PC-3 (cell line): ENCODE measurements around the gene CEACAM19. TPM values are rescaled to one million over a fixed set of nuclear protein-coding genes. Genes with fewer than 3 reads are reported as not detected.

Experiments used
- ATAC-seq: fragments of 200-7000 bp; cut with Tn5 transposase; 2 replicates; pipeline ENCODE4 v1.9.1; 2020; ENCODE audit warnings: mild to moderate bottlenecking, moderate library complexity
- BruUV-seq: library from RNA; stranded (reverse); fragments of 400-500 nt; replicated peaks from 2 replicates; lab custom pipeline; 2021; lab: Mats Ljungman, UMichigan
- CTCF ChIA-PET: fragments of 300-600 bp; sonication (Branson Sonifier 250); formaldehyde crosslinking; loops from one replicate; lab custom pipeline; 2022; ENCODE audit warnings: antibody characterized with exemption; lab: Charles Lee
- POLR2A ChIA-PET: fragments of 300-600 bp; sonication (Branson Sonifier 250); formaldehyde crosslinking; loops from one replicate; lab custom pipeline; 2022; ENCODE audit warnings: antibody characterized with exemption; ENCODE audit not compliant: unreplicated experiment; lab: Charles Lee
- DNase-seq: peaks from one replicate; pipeline ENCODE4 v3.0.0-alpha.2; 2015
- H2AFZ ChIP-seq: fragments of 300-600 bp; sonication (generic); 2 replicates; pipeline ENCODE4 v1.6.0; 2016; ENCODE audit warnings: antibody characterized with exemption, low read length
- H3F3A ChIP-seq: fragments of 300-600 bp; sonication (generic); one replicate; pipeline ENCODE4 v1.6.0; 2017; ENCODE audit warnings: antibody characterized with exemption, low read length, control low read depth, mild to moderate bottlenecking; ENCODE audit not compliant: unreplicated experiment
- H3K27ac ChIP-seq: fragments of 300-600 bp; sonication (generic); 2 replicates; pipeline ENCODE4 v1.5.1; 2016; ENCODE audit warnings: mild to moderate bottlenecking, low read length
- H3K27me3 ChIP-seq: fragments of 300-600 bp; sonication (generic); 2 replicates; pipeline ENCODE4 v1.6.1; 2016; ENCODE audit warnings: low read length, mixed read lengths
- H3K36me3 ChIP-seq: fragments of 300-600 bp; sonication (generic); 2 replicates; pipeline ENCODE4 v1.6.1; 2016; ENCODE audit warnings: low read depth, mixed run types, low read length, mixed read lengths
- H3K4me1 ChIP-seq: fragments of 300-600 bp; sonication (generic); 2 replicates; pipeline ENCODE4 v1.5.1; 2016; ENCODE audit warnings: low read length; ENCODE audit not compliant: insufficient read depth
- H3K4me2 ChIP-seq: fragments of 300-600 bp; sonication (generic); 2 replicates; pipeline ENCODE4 v1.6.0; 2016; ENCODE audit warnings: low read length
- H3K4me3 ChIP-seq: fragments of 300-600 bp; sonication (generic); 2 replicates; pipeline ENCODE4 v1.5.1; 2016; ENCODE audit warnings: mild to moderate bottlenecking, low read length, mixed read lengths
- H3K79me2 ChIP-seq: fragments of 300-600 bp; sonication (generic); 2 replicates; pipeline ENCODE4 v1.6.1; 2017; ENCODE audit warnings: low read length, mixed read lengths
- H3K9ac ChIP-seq: fragments of 300-600 bp; sonication (generic); 2 replicates; pipeline ENCODE4 v1.6.0; 2016; ENCODE audit warnings: mild to moderate bottlenecking, low read length
- H3K9me2 ChIP-seq: fragments of 300-600 bp; sonication (generic); replicated peaks from 2 replicates; pipeline ENCODE4 v1.6.1; 2016; ENCODE audit warnings: mixed run types, low read length, mixed read lengths
- H3K9me3 ChIP-seq: fragments of 300-600 bp; sonication (generic); 2 replicates; pipeline ENCODE4 v1.6.1; 2016; ENCODE audit warnings: low read length, mixed read lengths
- H4K20me1 ChIP-seq: fragments of 300-600 bp; sonication (generic); 2 replicates; pipeline ENCODE4 v1.6.1; 2016; ENCODE audit warnings: low read length, mixed read lengths
- EZH2 ChIP-seq: fragments of 300-600 bp; sonication (generic); IDR thresholded peaks from one replicate; pipeline ENCODE4 v1.6.1; 2017; ENCODE audit warnings: antibody characterized with exemption, mild to moderate bottlenecking, low read length; ENCODE audit not compliant: unreplicated experiment
- EZH2phosphoT487 ChIP-seq: fragments of 300-600 bp; sonication (generic); IDR thresholded peaks from 2 replicates; pipeline ENCODE4 v1.6.1; 2018; ENCODE audit warnings: mild to moderate bottlenecking, antibody characterized with exemption, low read length, borderline replicate concordance
- intact Hi-C: fragments of 100-400 bp; cut with micrococcal nuclease; formaldehyde crosslinking; loops from 2 replicates; pipeline ENCODE4 v1.9.0; 2023
- total RNA-seq: library from RNA; depleted of rRNA; stranded (reverse); fragments of >200 nt; gene quantifications from 2 replicates; pipeline ENCODE4 v1.2.3, GENCODE V29; 2014
- TF ChIP-seq, protein P1 (sequence below): fragments of 300-600 bp; sonication (generic); conservative IDR thresholded peaks from 2 replicates; pipeline ENCODE4 v1.5.1; 2017; ENCODE audit warnings: antibody characterized with exemption, low read depth, mild to moderate bottlenecking, low read length

CEACAM19 gene
- total RNA-seq, 1 experiment from 2014 or later, result 4.3 TPM

GRCh38 chr19:44657211-44657921 is 13.9 kb upstream of the CEACAM19 start:
- no peak overlapping the region for H3K4me3 ChIP-seq
- TF ChIP-seq, protein P1, sequence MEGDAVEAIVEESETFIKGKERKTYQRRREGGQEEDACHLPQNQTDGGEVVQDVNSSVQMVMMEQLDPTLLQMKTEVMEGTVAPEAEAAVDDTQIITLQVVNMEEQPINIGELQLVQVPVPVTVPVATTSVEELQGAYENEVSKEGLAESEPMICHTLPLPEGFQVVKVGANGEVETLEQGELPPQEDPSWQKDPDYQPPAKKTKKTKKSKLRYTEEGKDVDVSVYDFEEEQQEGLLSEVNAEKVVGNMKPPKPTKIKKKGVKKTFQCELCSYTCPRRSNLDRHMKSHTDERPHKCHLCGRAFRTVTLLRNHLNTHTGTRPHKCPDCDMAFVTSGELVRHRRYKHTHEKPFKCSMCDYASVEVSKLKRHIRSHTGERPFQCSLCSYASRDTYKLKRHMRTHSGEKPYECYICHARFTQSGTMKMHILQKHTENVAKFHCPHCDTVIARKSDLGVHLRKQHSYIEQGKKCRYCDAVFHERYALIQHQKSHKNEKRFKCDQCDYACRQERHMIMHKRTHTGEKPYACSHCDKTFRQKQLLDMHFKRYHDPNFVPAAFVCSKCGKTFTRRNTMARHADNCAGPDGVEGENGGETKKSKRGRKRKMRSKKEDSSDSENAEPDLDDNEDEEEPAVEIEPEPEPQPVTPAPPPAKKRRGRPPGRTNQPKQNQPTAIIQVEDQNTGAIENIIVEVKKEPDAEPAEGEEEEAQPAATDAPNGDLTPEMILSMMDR, result peak; percentile 72
- TF ChIP-seq EZH2, result no peak
- TF ChIP-seq EZH2phosphoT487, result no peak
- POLR2A ChIA-PET, result no interaction called here
- no peak overlapping the region for H3K4me2 ChIP-seq
- no peaks in the 10 kb centered on the region for H3F3A ChIP-seq
- no peaks in the 10 kb centered on the region for H3K79me2 ChIP-seq
- CTCF ChIA-PET, result interaction anchor here (1.0 kb wide), 4 partner anchors 21 to 113 kb away, joined by 3 to 4 read pairs (median 4); no protein-coding TSS in a partner anchor
- H3K4me1 ChIP-seq, result 0 out of 2 replicates have a peak, but pooled peaks cover 3% of the 10 kb centered on the region
- H3K9me2 ChIP-seq, result no peaks in the 10 kb centered on the region
- H2AFZ ChIP-seq, result no peak overlapping the region
- DNase-seq (peak; percentile 54), ATAC-seq (peak; percentile 45)
- no peak overlapping the region for H3K27ac ChIP-seq
- BruUV-seq, result no TSS peak
- no peaks in the 10 kb centered on the region for H3K27me3 ChIP-seq
- peaks cover 64% of the 10 kb centered on the region for H3K36me3 ChIP-seq
- intact Hi-C loops, result loop anchor here (1.0 kb wide), 1 partner anchor 69 kb away; no protein-coding TSS in a partner anchor
- no peaks in the 10 kb centered on the region for H4K20me1 ChIP-seq
- no peak overlapping the region for H3K9ac ChIP-seq
- H3K9me3 ChIP-seq, result no peaks in the 10 kb centered on the region

DNA sequence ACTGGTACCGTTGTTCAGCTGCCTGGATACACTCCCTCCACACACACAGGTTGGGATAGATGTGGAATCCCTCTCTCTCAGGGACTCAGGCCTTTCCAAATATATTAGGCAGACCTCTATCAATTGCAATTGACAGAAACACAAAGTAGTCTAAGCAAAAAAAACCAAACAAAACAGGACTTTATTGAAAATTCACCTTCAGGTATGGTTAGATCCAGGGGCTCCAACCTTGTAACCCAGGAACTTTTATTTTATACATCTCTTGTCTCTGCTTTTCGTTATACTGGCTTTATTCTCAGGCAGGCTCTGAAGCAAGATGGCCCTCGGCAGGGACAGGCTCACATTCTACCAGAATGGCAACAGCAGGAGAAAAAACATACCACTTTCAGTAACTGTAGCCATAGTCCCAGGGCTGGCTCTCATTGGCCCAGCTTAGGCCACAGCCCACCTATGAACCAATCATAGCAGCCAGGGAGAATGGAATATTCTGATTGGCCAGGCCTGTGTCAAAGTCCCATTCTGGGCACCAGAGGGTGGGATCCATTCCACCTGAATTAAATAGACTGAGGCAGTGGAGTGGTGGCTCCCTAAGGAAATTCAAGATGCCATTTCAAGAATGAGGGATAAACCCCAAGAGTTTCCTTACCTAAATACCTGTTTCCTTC is 13.1 kb upstream of the CEACAM19 start:
- Histone ChIP-seq H3K4me2 (no peak overlapping the region), H3K4me3 (no peak overlapping the region), H3F3A (no peaks in the 10 kb centered on the region), H4K20me1 (no peaks in the 10 kb centered on the region), H3K4me1 (0 out of 2 replicates have a peak, but pooled peaks cover 3% of the 10 kb centered on the region), H3K27ac (no peak overlapping the region), H3K36me3 (peaks cover 65% of the 10 kb centered on the region), H3K79me2 (no peaks in the 10 kb centered on the region), H3K27me3 (no peaks in the 10 kb centered on the region), H3K9me2 (no peaks in the 10 kb centered on the region), H3K9ac (no peak overlapping the region), H3K9me3 (no peaks in the 10 kb centered on the region), H2AFZ (no peak overlapping the region)
- no TSS peak for BruUV-seq
- CTCF ChIA-PET, result no interaction called here
- intact Hi-C loops, result no loop called here
- DNase-seq (no peak), ATAC-seq (no peak)
- no peak for TF ChIP-seq EZH2
- no peak for TF ChIP-seq EZH2phosphoT487
- TF ChIP-seq, protein P1, result no peak
- POLR2A ChIA-PET, result no interaction called here
